Activated naive CD4-positive, alpha-beta T cell (primary cell): ENCODE results near the gene TEX11.
"Not testable (repeated sequence)": the region's sequence is repeated elsewhere in the genome, so short reads cannot be mapped to it uniquely, and the experiment has no call there.

Source experiments
- DNase-seq, 4 experiments: peaks; one replicate each; lab custom pipeline; 2025; lab: John Stamatoyannopoulos, UW

TEX11 gene

DNA sequence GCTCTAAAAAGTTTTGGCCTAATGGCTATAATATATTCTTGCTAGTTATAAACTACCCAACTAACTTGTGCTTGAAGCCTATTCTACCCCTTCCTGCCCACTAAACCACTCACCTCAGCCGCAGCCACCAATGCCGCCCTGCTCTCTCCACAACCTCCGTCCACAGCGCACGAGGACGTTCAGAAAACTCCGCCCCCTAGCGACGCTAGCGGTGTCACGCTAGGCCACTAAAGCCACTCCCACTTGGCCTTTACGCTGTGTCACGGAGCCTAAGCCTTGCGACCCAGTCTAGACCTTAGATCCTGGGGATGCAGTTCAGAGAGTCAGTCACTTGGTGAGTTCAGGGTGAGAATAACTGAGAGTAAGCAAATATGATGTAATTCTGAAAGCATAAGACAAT lies at the start of gene TEX11:
Gene TEX11, minus strand, starts transcription at position 171 of the 400 bp plus-strand sequence. CDS start 922 bp downstream, outside the sequence.
- no peak for DNase-seq

DNA sequence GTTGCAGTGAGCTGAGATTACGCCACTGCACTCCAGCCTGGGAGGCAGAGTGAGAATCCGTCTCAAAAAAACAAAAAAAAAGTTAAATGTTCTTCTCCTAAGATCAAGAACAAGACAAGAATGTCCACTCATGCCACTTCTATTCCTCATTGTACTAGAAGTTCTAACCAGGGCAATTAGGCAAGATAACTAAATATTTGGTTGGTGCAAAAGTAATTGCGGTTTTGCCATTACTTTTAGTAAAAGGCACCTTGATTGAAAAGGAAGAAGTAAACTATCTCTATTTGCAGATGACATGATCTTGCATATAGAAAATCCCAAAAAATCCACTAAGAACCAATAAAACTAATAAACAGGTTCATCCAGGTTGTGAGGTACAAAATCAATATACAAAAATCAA lies 46.4 kb upstream of the TEX11 start:
- DNase-seq, result no peak

DNA sequence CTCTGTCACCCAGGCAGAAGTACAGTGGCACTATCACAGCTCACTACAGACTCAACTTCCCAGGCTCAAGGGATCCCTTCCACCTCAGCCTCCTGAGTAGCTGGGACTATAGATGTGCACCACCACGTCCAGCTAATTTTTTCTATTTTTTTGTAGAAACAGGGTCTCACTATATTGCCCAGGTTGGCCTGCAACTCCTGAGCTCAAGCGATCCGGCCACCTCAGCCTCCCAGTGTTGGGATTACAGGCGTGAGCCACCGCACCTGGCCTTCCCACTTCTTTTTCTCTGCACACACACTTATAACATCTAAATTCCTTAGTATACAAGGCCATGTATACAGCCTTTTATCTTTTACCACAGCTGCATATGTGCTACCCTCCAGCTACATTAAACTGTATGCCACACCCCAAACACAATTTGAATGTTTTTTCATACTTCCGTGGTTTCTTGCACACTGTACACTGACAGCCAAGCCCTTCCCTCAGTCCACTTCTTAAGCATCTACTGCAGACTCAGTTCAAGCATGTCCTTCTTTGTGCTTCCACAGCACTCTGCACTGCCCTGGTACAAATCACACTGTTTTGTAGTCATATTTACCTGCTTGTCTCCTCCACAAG lies 15.9 kb upstream of the TEX11 start:
- DNase-seq, result no peak

DNA sequence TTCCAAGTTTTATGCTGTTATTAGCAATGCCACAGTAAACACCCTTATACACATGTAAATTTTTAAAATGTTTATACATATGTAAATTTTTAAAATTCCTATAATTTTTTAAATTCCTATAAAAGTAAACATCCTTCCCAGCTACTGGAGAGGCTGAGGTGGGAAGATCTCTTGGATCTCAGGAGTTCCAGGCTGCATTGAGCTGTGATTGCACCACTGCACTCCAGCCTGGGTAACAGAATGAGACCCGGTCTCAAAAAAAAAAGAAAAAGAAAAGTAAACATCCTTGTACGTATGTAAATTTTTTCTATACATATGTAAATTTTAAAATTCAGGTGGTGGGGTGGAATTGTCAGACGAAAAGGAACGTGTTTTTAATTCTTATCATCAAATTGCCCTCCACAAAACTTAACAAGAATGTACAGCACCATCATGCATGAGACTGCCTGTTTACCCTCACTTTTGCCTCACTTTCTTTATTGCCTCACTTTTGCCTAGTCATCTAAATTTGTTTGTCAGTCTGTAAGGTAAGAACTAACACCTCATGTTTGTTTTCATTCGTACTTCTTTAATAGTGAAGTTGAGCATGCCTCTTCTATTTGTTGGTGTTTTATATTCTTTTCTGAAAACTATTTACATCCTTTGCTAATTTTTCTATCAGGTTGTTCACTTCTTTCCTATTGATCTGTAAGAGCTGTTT lies 14.4 kb upstream of the TEX11 start:
- no peak for DNase-seq

GRCh38 chrX:70921709-70922352 lies 13.3 kb upstream of the TEX11 start:
- no peak for DNase-seq

GRCh38 chrX:70916754-70917153 lies 8.2 kb upstream of the TEX11 start:
- DNase-seq, result no peak

DNA sequence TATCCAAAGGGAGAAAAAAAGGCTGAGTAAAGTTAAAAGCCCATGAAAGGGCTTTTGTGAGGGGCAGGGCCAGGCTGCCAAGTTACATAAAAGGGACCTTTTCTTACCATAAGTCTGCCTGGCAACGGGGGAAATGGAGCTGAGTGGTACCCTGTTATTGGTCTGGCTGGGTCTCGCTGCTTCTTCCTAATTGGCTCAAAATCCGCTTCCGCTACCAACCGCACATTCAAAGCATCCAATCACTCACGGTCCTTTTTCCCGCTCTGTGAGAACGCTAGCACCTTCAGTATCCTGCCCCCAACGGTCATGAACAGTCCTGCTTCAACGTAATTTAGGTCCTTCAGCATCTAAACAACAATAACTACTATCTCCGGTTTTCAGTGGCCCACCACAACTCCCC lies 611 bp downstream of the TEX11 start:
- DNase-seq, result no peak

GRCh38 chrX:70901465-70901864 lies 7.0 kb downstream of the TEX11 start:
- no peak for DNase-seq

DNA sequence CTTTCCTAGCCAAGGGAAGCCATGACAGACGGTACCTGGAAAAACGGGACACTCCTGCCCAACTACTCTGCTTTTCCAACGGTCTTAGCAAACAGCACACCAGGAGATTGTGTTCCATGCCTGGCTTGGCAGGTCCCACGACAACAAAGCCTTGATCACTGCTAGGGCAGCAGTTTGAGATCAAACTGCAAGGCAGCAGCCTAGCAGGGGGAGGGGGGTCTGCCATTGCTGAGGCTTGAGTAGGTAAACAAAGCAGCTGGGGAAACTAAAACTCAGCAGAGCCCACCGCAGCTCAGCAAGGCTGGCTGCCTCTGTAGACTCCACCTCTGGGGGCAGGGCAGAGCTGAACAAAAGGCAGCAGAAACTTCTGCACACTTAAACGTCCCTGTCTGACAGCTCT lies 18.1 kb downstream of the TEX11 start:
- not testable (repeated sequence) for DNase-seq

DNA sequence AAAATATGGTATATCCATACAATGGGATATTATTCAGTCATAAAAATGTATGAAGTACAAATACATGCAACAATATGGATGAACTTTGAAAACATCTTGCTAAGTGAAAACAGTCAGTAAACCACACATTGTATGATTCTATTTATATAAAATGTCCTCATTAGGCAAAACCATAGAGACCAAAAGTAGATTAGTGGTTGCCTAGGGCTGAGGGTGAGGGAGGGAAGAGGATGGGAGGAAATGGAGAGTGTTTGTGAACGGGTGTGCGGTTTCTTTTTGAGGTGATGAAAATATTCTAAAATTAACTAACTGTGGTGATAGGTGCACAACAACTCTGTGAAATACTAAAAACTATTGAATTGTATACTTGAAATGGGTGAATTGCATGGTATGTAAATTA lies 29.6 kb downstream of the TEX11 start:
- no peak for DNase-seq

DNA sequence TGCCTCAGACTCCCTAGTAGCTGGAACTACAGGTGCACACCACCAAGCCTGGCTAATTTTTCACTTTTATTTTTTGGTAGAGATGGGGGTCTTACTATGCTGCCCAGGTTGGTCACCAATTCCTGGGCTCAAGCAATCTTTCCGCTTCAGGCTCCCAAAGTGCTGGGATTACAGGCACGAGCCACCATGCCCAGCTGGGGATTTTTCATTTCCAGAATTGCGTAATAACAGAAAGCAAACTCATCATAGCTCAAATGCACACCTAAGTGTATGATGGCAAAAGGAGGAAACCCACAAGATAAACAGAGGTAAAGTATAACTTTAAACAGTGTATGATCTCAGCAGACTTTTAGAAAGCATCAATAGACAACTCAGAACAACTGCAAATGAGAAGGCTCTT lies 56.2 kb downstream of the TEX11 start:
- no peak for DNase-seq

GRCh38 chrX:70844081-70844480 lies 64.4 kb downstream of the TEX11 start:
- DNase-seq, result not testable (repeated sequence)

GRCh38 chrX:70843620-70844019 lies 64.9 kb downstream of the TEX11 start:
- DNase-seq, result not testable (repeated sequence)

DNA sequence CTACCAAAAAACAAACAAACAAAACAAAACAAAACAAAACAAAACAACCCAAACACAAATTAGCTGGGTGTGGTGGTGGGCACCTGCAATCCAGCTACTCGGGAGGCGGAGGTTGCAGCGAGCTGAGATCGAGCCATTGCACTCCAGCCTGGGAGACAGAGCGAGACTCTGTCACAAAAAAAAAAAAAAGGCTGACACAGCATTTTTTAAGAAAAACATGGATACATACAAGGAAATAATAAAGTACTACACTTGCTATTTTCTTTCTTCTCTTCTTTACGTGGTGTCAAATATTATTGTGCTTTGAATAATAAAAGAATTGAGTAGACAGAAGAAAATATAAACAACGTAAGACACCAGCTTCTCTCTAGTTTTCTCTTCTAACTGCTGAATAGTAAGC lies 73.9 kb downstream of the TEX11 start:
- DNase-seq, result no peak

GRCh38 chrX:70826715-70827114 lies 81.8 kb downstream of the TEX11 start:
- no peak for DNase-seq

- no peak for DNase-seq
These were observed 83.1 kb downstream of the TEX11 start for GRCh38 chrX:70825366-70825765.

GRCh38 chrX:70808942-70809940 lies 99.3 kb downstream of the TEX11 start:
- DNase-seq, result no peak

- no peak for DNase-seq
These were observed 102.4 kb downstream of the TEX11 start for GRCh38 chrX:70806081-70806480.

DNA sequence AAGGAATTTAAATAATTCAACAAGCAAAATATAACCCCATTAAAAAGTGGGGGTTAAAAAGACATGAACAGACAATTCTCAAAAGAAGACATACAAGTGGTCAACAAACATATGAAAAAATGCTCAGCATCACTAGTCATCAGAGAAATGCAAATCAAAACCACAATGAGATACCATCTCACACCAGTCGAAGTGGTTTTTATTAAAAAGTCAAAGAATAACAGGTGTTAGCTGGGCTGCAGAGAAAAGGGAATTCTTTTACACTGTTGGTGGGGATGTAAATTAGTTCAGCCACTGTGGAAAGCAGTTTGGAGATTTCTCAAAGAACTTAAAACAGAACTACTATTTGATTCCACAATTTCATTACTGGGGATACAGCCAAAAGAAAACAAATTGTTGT lies 111.8 kb downstream of the TEX11 start:
- not testable (repeated sequence) for DNase-seq

- DNase-seq, result no peak
These were observed 134.3 kb downstream of the TEX11 start for GRCh38 chrX:70774223-70774622.

GRCh38 chrX:70769659-70770227 lies 138.8 kb downstream of the TEX11 start:
- DNase-seq, result no peak

GRCh38 chrX:70762285-70762684 lies 146.2 kb downstream of the TEX11 start:
- no peak for DNase-seq
